HEK293 (cell line): ENCODE results near the gene F2.

ENCODE experiments used
- GLI4 ChIP-seq: fragments of 450-650 bp; formaldehyde crosslinking; IDR thresholded peaks from 2 replicates; pipeline ENCODE4 v1.5.1; 2016; ENCODE audit warnings: missing biosample characterization, missing genetic modification characterization
- ZBTB17 ChIP-seq: fragments of 450-650 bp; formaldehyde crosslinking; IDR thresholded peaks from 2 replicates; pipeline ENCODE4 v1.5.1; 2016; ENCODE audit warnings: missing biosample characterization, missing genetic modification characterization
- ZNF10 ChIP-seq: fragments of 450-650 bp; formaldehyde crosslinking; IDR thresholded peaks from 2 replicates; pipeline ENCODE4 v1.5.1; 2017; ENCODE audit warnings: missing biosample characterization, missing genetic modification characterization
- ZNF184 ChIP-seq: fragments of 450-650 bp; IDR thresholded peaks from 2 replicates; pipeline ENCODE4 v1.5.1; 2018; ENCODE audit warnings: missing biosample characterization, mild to moderate bottlenecking, missing genetic modification characterization
- ZNF335 ChIP-seq: fragments of 450-650 bp; formaldehyde crosslinking; conservative IDR thresholded peaks from 2 replicates; pipeline ENCODE4 v1.5.1; 2016; ENCODE audit warnings: missing biosample characterization, missing genetic modification characterization
- ZNF639 ChIP-seq: fragments of 450-650 bp; formaldehyde crosslinking; IDR thresholded peaks from 2 replicates; pipeline ENCODE4 v1.5.1; 2016; ENCODE audit warnings: missing biosample characterization, missing genetic modification characterization
- ZNF777 ChIP-seq: fragments of 450-650 bp; formaldehyde crosslinking; IDR thresholded peaks from 2 replicates; pipeline ENCODE4 v1.5.1; 2017; ENCODE audit warnings: missing biosample characterization, missing genetic modification characterization, borderline replicate concordance
- TF ChIP-seq, protein P1 (sequence below): fragments of 450-650 bp; formaldehyde crosslinking; IDR thresholded peaks from 2 replicates; pipeline ENCODE4 v1.5.1; 2016; ENCODE audit warnings: missing biosample characterization, missing genetic modification characterization

DNA sequence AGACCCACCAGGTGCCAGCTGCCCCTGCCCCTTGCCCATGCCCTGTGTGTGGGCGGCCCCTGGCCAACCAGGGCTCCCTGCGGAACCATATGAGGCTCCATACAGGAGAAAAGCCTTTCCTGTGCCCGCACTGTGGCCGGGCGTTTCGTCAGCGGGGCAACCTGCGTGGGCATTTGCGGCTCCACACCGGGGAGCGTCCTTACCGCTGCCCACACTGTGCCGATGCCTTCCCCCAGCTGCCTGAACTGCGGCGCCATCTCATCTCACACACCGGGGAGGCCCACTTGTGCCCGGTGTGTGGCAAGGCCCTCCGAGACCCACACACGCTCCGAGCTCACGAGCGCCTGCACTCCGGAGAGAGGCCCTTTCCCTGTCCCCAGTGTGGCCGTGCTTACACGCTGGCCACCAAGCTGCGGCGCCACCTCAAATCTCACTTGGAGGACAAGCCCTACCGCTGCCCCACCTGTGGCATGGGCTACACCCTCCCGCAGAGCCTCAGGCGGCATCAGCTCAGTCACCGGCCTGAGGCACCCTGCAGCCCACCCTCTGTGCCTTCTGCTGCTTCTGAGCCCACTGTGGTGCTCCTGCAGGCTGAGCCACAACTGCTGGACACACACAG, 13.8 kb upstream of the F2 start:
- TF ChIP-seq, protein P1, sequence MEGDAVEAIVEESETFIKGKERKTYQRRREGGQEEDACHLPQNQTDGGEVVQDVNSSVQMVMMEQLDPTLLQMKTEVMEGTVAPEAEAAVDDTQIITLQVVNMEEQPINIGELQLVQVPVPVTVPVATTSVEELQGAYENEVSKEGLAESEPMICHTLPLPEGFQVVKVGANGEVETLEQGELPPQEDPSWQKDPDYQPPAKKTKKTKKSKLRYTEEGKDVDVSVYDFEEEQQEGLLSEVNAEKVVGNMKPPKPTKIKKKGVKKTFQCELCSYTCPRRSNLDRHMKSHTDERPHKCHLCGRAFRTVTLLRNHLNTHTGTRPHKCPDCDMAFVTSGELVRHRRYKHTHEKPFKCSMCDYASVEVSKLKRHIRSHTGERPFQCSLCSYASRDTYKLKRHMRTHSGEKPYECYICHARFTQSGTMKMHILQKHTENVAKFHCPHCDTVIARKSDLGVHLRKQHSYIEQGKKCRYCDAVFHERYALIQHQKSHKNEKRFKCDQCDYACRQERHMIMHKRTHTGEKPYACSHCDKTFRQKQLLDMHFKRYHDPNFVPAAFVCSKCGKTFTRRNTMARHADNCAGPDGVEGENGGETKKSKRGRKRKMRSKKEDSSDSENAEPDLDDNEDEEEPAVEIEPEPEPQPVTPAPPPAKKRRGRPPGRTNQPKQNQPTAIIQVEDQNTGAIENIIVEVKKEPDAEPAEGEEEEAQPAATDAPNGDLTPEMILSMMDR (tag by site-specific recombination), result no peak
- TF ChIP-seq ZNF639 (tag by site-specific recombination) (no peak), ZNF184 (no peak), GLI4 (tag by site-specific recombination) (no peak), ZNF10 (tag by site-specific recombination) (no peak), ZNF777 (tag by site-specific recombination) (no peak), ZBTB17 (tag by site-specific recombination) (no peak), ZNF335 (tag by site-specific recombination) (no peak)
